HL-60 (cell line): ENCODE results near the gene SLC7A10.

ENCODE experiments used
- GABPA ChIP-seq: IDR thresholded peaks from 2 replicates; pipeline ENCODE4 v1.6.1; 2012; ENCODE audit warnings: low read depth
- POLR2AphosphoS5 ChIP-seq: IDR thresholded peaks from 2 replicates; pipeline ENCODE4 v1.6.1; 2012; ENCODE audit warnings: low read depth
- REST ChIP-seq: IDR thresholded peaks from 2 replicates; pipeline ENCODE4 v1.6.1; 2012; ENCODE audit warnings: low read depth; ENCODE audit not compliant: insufficient replicate concordance
- TF ChIP-seq, protein P1 (sequence below): IDR thresholded peaks from one replicate; pipeline ENCODE4 v1.5.1; 2011; ENCODE audit warnings: low read length, control low read depth, inconsistent platforms; ENCODE audit not compliant: insufficient read depth

DNA sequence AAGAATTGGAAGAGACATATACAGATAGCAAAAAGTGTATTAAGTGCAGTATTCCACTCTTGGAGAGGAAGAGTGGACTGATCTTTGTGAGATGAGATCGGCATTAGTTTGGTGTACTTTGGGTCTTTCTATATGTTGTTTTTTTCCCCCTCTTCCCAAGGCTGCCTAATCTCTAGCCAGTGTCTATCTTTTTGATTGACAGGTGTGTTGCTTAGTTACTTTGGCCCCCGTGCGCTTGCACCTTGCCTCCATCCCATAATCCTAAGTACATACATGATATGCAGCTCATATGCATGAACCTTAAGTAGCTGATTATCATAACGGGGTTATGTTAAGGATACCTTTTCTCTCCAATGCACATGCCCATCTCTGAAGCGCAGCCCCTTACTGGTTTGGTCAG is 4.3 kb upstream of the SLC7A10 start:
- TF ChIP-seq, protein P1, sequence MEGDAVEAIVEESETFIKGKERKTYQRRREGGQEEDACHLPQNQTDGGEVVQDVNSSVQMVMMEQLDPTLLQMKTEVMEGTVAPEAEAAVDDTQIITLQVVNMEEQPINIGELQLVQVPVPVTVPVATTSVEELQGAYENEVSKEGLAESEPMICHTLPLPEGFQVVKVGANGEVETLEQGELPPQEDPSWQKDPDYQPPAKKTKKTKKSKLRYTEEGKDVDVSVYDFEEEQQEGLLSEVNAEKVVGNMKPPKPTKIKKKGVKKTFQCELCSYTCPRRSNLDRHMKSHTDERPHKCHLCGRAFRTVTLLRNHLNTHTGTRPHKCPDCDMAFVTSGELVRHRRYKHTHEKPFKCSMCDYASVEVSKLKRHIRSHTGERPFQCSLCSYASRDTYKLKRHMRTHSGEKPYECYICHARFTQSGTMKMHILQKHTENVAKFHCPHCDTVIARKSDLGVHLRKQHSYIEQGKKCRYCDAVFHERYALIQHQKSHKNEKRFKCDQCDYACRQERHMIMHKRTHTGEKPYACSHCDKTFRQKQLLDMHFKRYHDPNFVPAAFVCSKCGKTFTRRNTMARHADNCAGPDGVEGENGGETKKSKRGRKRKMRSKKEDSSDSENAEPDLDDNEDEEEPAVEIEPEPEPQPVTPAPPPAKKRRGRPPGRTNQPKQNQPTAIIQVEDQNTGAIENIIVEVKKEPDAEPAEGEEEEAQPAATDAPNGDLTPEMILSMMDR, result no peak
- no peak for TF ChIP-seq REST
- TF ChIP-seq GABPA, result no peak
- no peak for TF ChIP-seq POLR2AphosphoS5
